Fibroblast of peridontal ligament (primary cell): ENCODE measurements around the gene RAB8A.

Experiments used
- DNase-seq: peaks from one replicate; pipeline ENCODE4 v3.0.0-alpha.2; 2010; ENCODE audit errors: extremely low read depth

Gene RAB8A

GRCh38 chr19:16111160-16111908, at the start of gene RAB8A:
RAB8A (plus strand) TSS chr19:16111889; CDS start chr19:16111902, 13 bp downstream.
- DNase-seq: peak; percentile 98

DNA sequence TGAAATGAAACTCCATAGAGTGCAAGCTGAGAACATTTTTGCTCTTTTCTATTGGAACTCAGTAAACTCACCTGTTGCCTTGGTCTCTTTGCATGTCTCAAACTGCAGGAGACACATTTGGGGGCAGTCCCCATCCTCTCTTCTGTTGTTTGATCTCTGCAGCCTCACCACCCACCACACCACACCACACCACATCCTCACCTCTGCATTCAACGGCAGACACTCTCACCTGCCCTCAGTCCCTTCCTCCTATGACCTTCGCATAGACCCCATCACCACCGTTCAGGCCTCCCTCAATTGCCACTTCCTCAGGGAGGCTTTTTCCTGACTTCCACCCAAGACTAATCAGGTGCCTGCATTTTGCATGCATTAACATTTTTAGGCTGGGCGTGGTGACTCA, 49.7 kb upstream of the RAB8A start:
- no peak for DNase-seq

DNA sequence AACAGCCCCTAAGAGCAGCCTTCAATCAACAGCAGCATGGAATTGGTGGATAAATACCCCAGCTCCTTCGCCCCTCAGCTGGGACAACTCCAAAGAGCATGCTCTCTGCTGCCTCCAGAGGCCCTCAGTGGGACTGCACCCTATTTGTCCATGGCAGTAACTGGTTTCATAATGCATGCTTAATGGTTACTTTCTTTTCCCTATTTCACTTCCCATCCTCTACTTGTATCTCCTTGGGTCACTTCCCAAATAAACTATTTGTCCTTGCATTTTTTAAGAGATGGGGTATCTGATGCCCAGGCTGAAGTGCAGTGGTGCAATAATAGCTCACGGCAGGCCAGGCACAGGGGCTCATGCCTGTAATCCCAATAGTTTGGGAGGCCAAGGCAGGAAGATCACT, 48.9 kb upstream of the RAB8A start:
- no peak for DNase-seq

DNA sequence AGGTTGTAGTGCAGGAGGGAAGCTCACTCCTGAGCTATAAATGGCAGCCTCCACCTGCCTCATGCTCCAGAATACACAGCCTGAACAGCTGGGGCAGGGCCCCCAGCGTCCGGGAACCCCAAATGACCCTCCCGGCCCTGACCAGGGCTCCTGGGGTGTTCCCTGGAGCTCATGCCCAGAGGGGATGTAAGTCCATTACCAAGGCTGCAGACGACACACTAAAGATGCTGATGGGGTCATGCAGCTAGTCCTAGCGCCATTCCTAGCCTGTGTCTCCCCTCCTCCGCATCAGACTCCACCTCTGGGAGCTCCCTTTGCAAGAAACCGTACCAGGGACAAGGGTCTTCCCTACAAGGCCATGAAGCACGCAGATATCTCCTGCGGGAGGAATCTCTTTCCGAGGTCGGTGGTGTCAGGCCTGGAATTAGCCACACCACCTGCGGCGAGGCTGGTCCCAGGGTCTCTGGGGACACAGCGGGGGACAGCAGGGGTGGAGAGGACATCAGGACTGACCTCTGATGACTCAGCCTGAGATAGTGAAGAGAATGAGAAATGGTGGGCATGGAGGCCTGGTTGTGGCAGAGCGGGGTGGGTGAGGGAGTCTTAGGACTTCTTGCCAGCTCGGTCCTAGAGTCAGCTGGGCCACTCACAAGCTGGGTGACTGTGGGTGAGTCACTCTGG, 47.3 kb upstream of the RAB8A start:
- no peak for DNase-seq

- DNase-seq: peak; percentile 46
Measured at GRCh38 chr19:16066611-16067104, 45.0 kb upstream of the RAB8A start.

DNA sequence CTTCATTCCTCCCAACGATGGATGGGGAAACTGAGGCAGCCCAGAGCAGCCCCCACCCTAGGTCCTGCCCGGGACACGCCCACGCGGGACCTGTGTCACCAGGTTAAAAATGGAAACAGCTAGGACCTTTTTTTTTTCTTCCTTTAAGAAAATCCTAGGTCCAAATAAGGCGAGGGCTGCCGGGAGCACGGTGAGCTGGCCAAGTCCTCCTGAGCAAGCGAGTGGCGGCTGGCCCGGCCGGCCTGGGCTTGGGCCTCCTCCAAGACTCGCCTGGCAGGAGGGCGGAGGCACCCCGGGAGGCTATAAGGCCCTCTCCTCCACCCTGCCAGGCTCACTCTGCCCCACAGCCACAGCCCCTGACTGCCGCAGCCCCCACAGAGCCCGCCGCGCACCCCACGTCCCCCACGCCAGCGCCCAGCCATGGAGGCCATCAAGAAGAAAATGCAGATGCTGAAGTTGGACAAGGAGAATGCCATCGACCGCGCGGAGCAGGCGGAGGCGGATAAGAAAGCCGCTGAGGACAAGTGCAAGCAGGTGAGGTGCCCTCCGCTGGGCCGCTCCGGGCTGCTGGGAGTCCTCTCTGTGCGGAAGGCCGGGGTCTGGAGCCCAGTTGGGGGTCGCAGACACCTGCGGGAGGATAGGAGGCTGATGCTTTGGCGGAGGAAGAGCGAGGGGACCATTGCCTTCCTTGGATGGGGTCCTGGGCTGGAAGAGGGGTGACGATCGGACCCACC, 44.3 kb upstream of the RAB8A start:
- DNase-seq: peak; percentile 92

GRCh38 chr19:16068696-16069259, 42.9 kb upstream of the RAB8A start:
- no peak for DNase-seq

DNA sequence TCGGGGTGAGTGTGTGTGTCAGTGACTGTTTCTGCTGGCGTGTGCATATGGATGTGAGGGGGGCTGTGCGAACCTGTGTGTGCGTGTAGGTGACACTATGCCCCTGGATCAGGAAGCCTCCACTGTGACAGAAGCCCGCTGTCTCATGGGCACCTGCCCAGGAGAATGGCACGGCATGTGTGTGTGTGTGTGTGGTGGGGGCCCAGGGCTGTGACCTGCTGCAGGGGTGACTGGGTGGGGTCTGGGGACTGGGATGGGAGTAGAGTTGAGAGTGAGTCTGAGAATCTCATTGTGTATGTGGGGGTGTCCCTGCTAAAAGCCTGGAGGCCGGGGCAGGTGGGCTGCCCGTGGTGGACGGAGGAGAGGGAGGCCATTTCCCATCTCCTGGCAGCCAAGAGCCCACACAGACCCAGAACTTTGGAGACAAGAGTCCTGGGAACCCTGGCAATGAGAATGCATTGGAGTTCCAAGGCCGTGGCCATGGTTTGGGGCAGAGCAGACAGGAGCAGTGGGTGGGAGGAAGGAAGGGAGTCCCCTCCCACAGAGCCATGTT, 41.8 kb upstream of the RAB8A start:
- no peak for DNase-seq

- DNase-seq: peak; percentile 2
Measured at GRCh38 chr19:16070366-16070990, 41.2 kb upstream of the RAB8A start.

DNA sequence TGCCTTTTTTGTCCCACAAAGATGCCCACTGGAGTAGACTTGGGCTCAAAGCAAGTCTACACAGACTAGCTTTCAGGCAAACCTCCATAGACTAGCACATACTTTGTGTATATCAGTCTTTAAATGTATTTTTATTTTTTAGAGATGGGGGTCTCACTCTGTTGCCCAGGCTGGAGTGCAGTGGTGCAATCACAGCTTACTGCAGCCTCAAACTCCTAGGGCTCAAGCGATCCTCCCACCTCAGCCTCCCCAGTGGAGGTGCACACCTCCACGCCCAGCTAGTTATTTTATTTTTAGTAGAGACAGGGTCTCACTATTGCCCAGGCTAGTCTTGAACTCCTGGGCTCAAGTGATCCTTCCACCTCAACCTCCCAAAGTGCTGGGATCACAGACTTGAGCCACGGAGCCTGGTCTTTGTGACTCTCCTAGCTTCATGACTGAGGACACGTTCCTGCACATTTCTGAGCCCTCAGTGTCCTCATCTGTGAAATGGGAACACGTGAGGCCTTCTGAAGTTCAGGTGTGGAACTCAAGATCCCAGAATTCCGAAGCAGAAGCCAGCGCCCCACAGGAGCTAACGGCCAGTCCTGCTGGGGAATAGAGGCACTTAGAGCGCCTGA, 40.5 kb upstream of the RAB8A start:
- DNase-seq: no peak

DNA sequence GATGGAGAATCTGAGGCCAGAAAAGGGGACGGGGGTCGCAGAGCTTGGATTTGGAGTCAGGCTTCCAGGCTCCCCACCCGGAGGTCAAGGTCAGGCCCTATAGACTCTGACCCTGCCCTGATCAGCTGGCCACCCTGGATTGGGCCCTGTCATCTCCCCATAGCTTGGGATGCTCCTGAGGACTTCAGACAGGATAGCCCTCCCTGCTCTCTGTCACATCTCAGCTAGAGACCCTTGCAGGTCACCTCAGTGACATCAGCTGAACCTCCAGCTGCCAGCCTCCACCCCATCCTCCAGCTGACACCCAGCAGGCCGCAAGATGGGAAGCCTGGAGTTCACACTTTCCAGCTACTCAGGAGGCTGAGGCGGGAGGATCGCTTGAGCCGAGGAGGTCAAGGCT, 38.2 kb upstream of the RAB8A start:
- no peak for DNase-seq

- DNase-seq: peak; percentile 18
Measured at GRCh38 chr19:16073988-16074387, 37.7 kb upstream of the RAB8A start.

GRCh38 chr19:16074488-16075365, 37.0 kb upstream of the RAB8A start:
- DNase-seq: no peak

DNA sequence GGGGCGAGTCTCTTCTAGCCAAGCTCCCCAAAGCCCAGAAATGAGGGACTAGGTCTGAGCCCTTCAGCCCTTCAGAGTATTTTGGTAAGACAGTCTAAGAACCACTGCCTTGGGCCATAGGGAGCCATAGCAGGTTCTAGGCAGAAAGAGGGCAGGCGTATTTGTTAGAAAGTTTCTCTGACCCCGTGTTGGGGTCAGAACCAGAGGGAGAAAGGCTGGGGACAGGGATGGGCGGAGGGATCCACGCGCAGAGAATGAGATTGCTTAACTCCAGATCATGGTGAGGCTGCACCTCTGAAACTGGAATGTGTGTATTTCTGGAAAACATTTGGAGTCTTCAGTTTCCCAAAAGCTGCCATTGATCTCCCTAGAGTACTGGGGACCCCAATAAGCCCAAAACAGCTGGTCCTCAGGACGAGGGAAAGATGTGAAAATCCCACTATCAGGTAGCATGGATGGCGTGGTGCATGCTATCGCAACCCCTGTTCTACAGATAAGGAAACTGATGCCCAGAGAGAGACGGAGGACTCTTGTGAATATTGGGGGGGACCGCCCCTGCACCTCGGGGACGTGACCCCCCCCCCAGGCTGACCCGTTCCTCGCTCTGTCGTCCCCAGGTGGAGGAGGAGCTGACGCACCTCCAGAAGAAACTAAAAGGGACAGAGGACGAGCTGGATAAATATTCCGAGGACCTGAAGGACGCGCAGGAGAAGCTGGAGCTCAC, 36.1 kb upstream of the RAB8A start:
- DNase-seq: peak; percentile 30

DNA sequence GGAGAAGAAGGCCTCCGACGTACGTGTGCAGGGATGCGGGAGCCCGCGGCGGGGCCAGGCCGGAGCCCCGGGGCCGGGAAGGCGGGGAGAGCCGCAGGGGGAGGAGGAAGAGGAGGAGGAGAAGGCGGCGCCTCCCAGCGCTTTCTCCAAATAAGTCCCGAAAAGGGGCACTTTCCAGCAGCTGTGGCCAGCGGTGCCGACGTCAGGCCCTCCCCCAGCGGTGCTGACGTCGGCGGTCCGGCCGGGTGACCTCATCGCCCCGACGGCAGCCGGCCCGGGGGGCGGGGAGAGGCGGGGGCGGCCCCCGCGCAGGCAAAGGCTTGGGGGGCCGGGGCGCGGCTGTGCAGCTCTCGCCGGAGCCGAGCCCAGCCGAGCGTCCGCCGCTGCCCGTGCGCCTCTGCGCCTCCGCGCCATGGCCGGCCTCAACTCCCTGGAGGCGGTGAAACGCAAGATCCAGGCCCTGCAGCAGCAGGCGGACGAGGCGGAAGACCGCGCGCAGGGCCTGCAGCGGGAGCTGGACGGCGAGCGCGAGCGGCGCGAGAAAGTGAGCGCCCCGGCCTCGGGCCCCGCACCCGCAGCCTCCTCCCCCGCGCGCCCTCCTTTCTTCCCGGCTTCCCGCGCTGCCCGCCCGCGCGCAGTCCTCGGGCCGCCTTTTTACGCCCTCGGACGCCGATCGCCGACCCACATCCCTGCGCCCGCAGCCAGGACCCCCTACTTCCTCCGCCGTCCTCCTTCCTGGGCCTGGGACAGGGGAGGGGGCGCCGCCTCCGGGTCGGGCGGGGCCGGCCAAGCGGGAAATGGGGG, 35.3 kb upstream of the RAB8A start, which contains the start of gene TPM4:
TPM4 (plus strand) TSS at position 342 of the 804 bp plus-strand sequence; CDS start at position 413, 71 bp downstream.
- peak; percentile 97 for DNase-seq

DNA sequence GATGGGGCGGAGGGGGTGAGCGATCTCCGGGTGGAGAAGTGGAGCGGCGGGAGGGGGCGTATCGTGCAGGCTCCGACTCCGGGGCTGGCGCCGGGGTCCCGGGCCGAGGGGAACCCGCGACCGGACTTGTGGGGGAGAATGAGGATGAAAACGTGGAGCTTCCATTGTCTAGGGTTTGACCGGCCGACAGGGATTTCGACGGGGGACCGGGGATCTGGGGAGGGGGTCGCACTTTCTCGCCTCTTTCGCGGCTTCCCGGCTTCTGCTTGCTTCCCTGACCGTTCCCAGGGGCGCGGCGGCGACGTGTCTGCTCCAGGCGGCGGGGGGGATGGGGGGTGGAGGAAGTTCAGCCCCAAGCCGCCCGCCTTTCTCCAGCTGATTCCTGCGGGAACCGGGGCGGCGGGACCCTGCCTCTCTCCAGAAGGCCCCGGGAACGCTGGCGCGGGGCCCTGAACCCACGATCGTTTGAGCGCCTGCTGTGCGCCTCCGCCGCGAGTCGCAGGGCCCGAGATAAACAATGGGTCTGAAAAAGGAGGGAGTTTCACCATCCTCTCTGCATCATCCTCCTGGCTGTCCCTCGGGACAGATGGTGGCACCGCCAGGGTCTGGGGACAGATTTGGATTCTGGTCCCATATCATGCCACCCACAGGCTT, 34.6 kb upstream of the RAB8A start:
- no peak for DNase-seq

GRCh38 chr19:16077984-16078758, 33.5 kb upstream of the RAB8A start:
- DNase-seq: peak; percentile 58
